GM12878 (cell line): ENCODE results near the gene HS6ST1. TPM values are rescaled to one million over a fixed set of nuclear protein-coding genes. Genes with fewer than 3 reads are reported as not detected.

Experiments
- ATAC-seq: fragments of 200-7000 bp; cut with Tn5 transposase; 3 replicates; pipeline ENCODE4 v1.9.1; 2020; ENCODE audit warnings: mild to moderate bottlenecking, moderate library complexity
- BruUV-seq: library from RNA; stranded (reverse); fragments of 400-500 nt; replicated peaks from 2 replicates; lab custom pipeline; 2021; lab: Mats Ljungman, UMichigan
- CTCF ChIA-PET: fragments of 300-600 bp; sonication (Branson Sonifier 250); formaldehyde crosslinking; extraction: SDS; loops from one replicate; lab custom pipeline; 2021; ENCODE audit warnings: inconsistent platforms; lab: Yijun Ruan, JAX
- POLR2A ChIA-PET: fragments of 350-600 bp; formaldehyde crosslinking; extraction: SDS; loops from one replicate; lab custom pipeline; 2021; ENCODE audit warnings: inconsistent platforms; lab: Charles Lee
- RAD21 ChIA-PET: fragments of 300-600 bp; sonication (Branson Sonifier 250); formaldehyde crosslinking; loops from one replicate; lab custom pipeline; 2023; ENCODE audit warnings: antibody characterized with exemption; ENCODE audit not compliant: unreplicated experiment; lab: Charles Lee
- SMC1A ChIA-PET: fragments of 300-600 bp; sonication (Branson Sonifier 250); formaldehyde crosslinking; loops from one replicate; lab custom pipeline; 2023; ENCODE audit not compliant: unreplicated experiment, uncharacterized antibody; lab: Charles Lee
- DNase-seq: peaks from one replicate; pipeline ENCODE4 v3.0.0-alpha.2; 2011; ENCODE audit warnings: low read depth, low spot score
- FAIRE-seq: peaks from 3 replicates; lab custom pipeline; 2011; peaks lifted over from hg19 to GRCh38; lab: Jason Lieb, UNC
- H2AFZ ChIP-seq: 2 replicates; pipeline ENCODE4 v1.6.0; 2011; ENCODE audit warnings: low read depth, low read length, control low read depth; ENCODE audit not compliant: control insufficient read depth
- H3K27ac ChIP-seq: 2 replicates; pipeline ENCODE4 v1.5.1; 2011; ENCODE audit warnings: control low read depth; ENCODE audit not compliant: control insufficient read depth, insufficient read depth
- H3K27me3 ChIP-seq, 2 experiments: replicated peaks in 1 of 2; 2 replicates each; pipeline versions ENCODE4 v1.6.0 to v1.6.1; 2011; ENCODE audit warnings: low read length in 1 of 2; ENCODE audit not compliant: control insufficient read depth in 2 of 2, insufficient read depth in 2 of 2
- H3K36me3 ChIP-seq, 2 experiments: 2 replicates each; pipeline ENCODE4 v1.5.1; 2011; ENCODE audit warnings: low read length in 1 of 2; ENCODE audit not compliant: control insufficient read depth in 2 of 2, insufficient read depth in 2 of 2
- H3K4me1 ChIP-seq: 2 replicates; pipeline ENCODE4 v1.6.1; 2011; ENCODE audit warnings: mild to moderate bottlenecking, low read length, moderate library complexity, mixed read lengths; ENCODE audit not compliant: control insufficient read depth, insufficient read depth
- H3K4me2 ChIP-seq: 2 replicates; pipeline ENCODE4 v1.6.0; 2011; ENCODE audit warnings: control low read depth; ENCODE audit not compliant: control insufficient read depth, insufficient read depth
- H3K4me3 ChIP-seq: fragments of 200-600 bp; sonication (generic); 2 replicates; pipeline ENCODE4 v1.5.1; 2016
- H3K79me2 ChIP-seq: 2 replicates; pipeline ENCODE4 v1.6.0; 2011; ENCODE audit warnings: low read length; ENCODE audit not compliant: control insufficient read depth, insufficient read depth
- H3K9ac ChIP-seq: 2 replicates; pipeline ENCODE4 v1.8.0; 2011; ENCODE audit warnings: low read length, control low read depth, mixed read lengths; ENCODE audit not compliant: control insufficient read depth, insufficient read depth
- H3K9me3 ChIP-seq: replicated peaks from 3 replicates; pipeline ENCODE4 v1.5.1; 2011; ENCODE audit warnings: mild to moderate bottlenecking, low read length; ENCODE audit not compliant: control insufficient read depth, insufficient read depth
- H4K20me1 ChIP-seq: 2 replicates; pipeline ENCODE4 v1.6.0; 2011; ENCODE audit not compliant: control insufficient read depth, insufficient read depth
- CEBPB ChIP-seq, 2 experiments: fragments of 150-350 bp in 1 of 2; IDR thresholded peaks; 2 replicates each; pipeline ENCODE4 v1.6.1; 2012 to 2014; ENCODE audit warnings: low read depth in 2 of 2, low read length in 2 of 2, borderline replicate concordance in 1 of 2, inconsistent platforms in 1 of 2
- POU2F2 ChIP-seq: IDR thresholded peaks from 3 replicates; pipeline ENCODE4 v1.6.1; 2011; ENCODE audit warnings: low read depth, mild to moderate bottlenecking, low read length, borderline replicate concordance
- SREBF2 ChIP-seq: IDR thresholded peaks from 2 replicates; pipeline ENCODE4 v1.6.1; 2012; ENCODE audit warnings: mild to moderate bottlenecking, low read length
- WGBS: methylation state at CpG from one replicate; pipeline ENCODE4 v1.1.6; 2016; ENCODE audit warnings: low lambda C conversion rate; ENCODE audit not compliant: insufficient replicate concordance, insufficient coverage; ENCODE audit errors: missing lambda C conversion rate; 5-methylcytosine and 5-hydroxymethylcytosine counted together
- in situ Hi-C: fragments of 300-500 bp; cut with MboI; formaldehyde crosslinking; loops from 9 replicates; pipeline ENCODE4 v1.14.3; 2018; ENCODE audit warnings: mixed read lengths
- intact Hi-C: fragments of 100-400 bp; cut with micrococcal nuclease; formaldehyde crosslinking; loops from one replicate; pipeline ENCODE4 v1.14.2; 2022; ENCODE audit not compliant: unreplicated experiment
- polyA plus RNA-seq, 11 experiments: library from polyadenylated mRNA; depleted of rRNA in 4 of 11; unstranded in 6 of 11; stranded (reverse) in 5 of 11; fragments of >200 nt; fragmentation: Nextera tagmentation in 4 of 11; fragmentation: Illumina TruSeq in 1 of 11; extraction: Ambion mirVana in 4 of 11; extraction: Trizol in 1 of 11; gene quantifications; 1 replicate in 1 of 11; 2 replicates in 10 of 11; pipeline versions ENCODE4 v1.2.1 to v1.2.3, GENCODE V29; 2011 to 2016; ENCODE audit warnings: inconsistent platforms in 2 of 11, missing spikeins in 2 of 11, low read depth in 1 of 11
- total RNA-seq, 4 experiments: library from RNA; depleted of rRNA in 3 of 4; stranded (reverse); fragments of >200 nt in 3 of 4; fragmentation: Illumina TruSeq in 1 of 4; extraction: Trizol in 1 of 4; gene quantifications; 2 replicates each; pipeline versions ENCODE4 v1.2.1 to v1.2.3, GENCODE V29; 2013 to 2021
- TF ChIP-seq, protein P1 (sequence below): IDR thresholded peaks from 2 replicates; pipeline ENCODE4 v1.6.1; 2011; ENCODE audit warnings: low read depth, low read length, improper control_type of control experiment, borderline replicate concordance
- TF ChIP-seq, protein P2 (sequence below): IDR thresholded peaks from 2 replicates; pipeline ENCODE4 v1.6.1; 2011; ENCODE audit warnings: borderline replicate concordance, low read depth, mild to moderate bottlenecking, moderate library complexity, low read length; ENCODE audit not compliant: insufficient read depth, poor library complexity, severe bottlenecking

HS6ST1 gene
- total and polyA plus RNA-seq, 10 of the 15 experiments (the other 5 are each of a cell fraction or from before 2014, with no cell fraction given) = 0.48 to 17.0 (median 4.7) TPM

DNA sequence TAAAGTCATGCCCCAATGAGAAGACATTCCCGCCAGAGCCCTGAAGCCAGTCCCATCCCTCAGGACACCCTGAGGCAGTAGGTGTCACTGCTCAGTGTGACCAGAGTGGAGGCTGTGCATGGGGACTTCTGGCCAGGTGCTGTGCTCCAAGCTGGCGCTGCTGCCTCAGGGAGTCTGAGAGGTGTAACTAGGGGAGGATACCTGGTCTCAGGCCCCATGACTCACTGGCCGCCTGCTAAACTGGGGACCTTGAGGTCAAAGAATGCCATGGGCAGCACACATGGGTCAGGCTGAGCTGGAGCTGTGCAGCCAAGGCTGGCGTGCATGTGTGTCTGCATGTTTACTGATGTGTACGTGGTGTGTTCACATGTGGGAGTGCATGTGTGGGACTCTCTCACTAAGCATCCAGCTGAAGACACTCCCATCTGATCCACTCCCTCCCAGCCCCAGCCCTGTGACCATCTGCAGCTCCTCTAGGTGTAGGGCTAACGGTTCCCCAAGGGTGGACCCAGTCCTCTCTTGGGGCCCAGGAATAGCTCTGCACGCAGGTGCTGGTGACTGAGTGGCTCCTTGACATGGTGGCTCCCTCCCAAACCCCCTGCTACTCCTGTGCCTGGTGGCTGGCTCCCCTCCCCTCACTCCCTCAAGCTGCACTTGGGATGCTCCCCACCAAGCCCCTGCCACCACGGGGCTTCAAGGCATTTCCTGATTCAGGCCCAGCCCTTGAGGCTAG lies 16.5 kb downstream of the HS6ST1 start:
- intact Hi-C loops = no loop called here
- BruUV-seq = no TSS peak

DNA sequence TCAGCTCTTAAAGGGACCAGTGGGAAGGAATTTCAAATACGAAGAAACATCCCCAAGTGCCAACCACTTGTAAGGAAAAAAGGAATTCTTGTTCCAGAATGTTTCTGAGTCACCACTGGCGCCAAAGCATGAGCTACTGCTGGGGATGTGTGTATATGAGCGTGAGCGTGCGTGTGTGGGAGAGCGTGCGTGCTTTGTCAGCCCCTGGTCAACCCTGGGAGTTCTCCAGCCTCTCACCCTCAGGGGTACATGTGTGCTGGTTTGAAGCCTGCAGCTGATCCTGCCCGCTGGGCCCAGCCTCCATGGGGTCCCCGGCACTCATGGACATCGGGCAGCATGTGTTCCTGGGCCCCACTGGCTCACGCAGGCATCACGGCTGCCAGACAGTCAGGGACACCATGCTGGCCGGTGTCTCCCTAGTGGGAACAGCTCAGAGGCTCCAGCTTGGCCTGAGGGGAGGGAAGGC lies 17.1 kb downstream of the HS6ST1 start:
- TF ChIP-seq, protein P1, sequence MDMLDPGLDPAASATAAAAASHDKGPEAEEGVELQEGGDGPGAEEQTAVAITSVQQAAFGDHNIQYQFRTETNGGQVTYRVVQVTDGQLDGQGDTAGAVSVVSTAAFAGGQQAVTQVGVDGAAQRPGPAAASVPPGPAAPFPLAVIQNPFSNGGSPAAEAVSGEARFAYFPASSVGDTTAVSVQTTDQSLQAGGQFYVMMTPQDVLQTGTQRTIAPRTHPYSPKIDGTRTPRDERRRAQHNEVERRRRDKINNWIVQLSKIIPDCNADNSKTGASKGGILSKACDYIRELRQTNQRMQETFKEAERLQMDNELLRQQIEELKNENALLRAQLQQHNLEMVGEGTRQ = no peak
- TF ChIP-seq, protein P2, sequence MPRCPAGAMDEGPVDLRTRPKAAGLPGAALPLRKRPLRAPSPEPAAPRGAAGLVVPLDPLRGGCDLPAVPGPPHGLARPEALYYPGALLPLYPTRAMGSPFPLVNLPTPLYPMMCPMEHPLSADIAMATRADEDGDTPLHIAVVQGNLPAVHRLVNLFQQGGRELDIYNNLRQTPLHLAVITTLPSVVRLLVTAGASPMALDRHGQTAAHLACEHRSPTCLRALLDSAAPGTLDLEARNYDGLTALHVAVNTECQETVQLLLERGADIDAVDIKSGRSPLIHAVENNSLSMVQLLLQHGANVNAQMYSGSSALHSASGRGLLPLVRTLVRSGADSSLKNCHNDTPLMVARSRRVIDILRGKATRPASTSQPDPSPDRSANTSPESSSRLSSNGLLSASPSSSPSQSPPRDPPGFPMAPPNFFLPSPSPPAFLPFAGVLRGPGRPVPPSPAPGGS = peak; percentile 94
- WGBS = 96% methylated on average over 13 of the region's 13 CpGs
- peaks cover 7% of the 10 kb centered on the region for H3K4me1 ChIP-seq
- no peak overlapping the region for H3K9ac ChIP-seq
- no TSS peak for BruUV-seq
- FAIRE-seq (no peak), ATAC-seq (no peak), DNase-seq (no peak)
- no peak overlapping the region for H3K4me2 ChIP-seq
- no peak overlapping the region for H3K4me3 ChIP-seq
- no peaks in the 10 kb centered on the region for H3K36me3 ChIP-seq
- no peaks in the 10 kb centered on the region for H3K27me3 ChIP-seq
- ChIA-PET SMC1A (no interaction called here), CTCF (interaction anchor here (0.6 kb wide), 1 partner anchor 1031 kb away, joined by 3 read pairs; no protein-coding TSS in a partner anchor), RAD21 (no interaction called here), POLR2A (no interaction called here)
- in situ Hi-C loops = no loop called here
- no peak overlapping the region for H3K27ac ChIP-seq
- intact Hi-C loops = no loop called here
- no peaks in the 10 kb centered on the region for H3K9me3 ChIP-seq
- no peak overlapping the region for H2AFZ ChIP-seq
- H4K20me1 ChIP-seq = no peaks in the 10 kb centered on the region; the same call in 1 of the 2 replicates
- no peaks in the 10 kb centered on the region; the same call in 1 of the 2 replicates for H3K79me2 ChIP-seq

More for the DNA sequence above, 16.5 kb downstream of the HS6ST1 start:
- ChIA-PET SMC1A (no interaction called here), CTCF (no interaction called here), RAD21 (no interaction called here), POLR2A (no interaction called here)
- no peaks in the 10 kb centered on the region; the same call in 1 of the 2 replicates for H4K20me1 ChIP-seq
- H3K36me3 ChIP-seq = no peaks in the 10 kb centered on the region
- H3K4me3 ChIP-seq = no peak overlapping the region
- no peak for ATAC-seq
- no peak overlapping the region for H3K27ac ChIP-seq
- H3K9ac ChIP-seq = no peak overlapping the region
- H3K4me1 ChIP-seq = peaks cover 7% of the 10 kb centered on the region
- in situ Hi-C loops = no loop called here
- no peaks in the 10 kb centered on the region for H3K9me3 ChIP-seq
- H2AFZ ChIP-seq = no peak overlapping the region
- no peak for TF ChIP-seq SREBF2
- no peak for TF ChIP-seq POU2F2
- no peak for TF ChIP-seq CEBPB (IDR thresholded peaks at IDR 0.05; ENCODE audit: borderline replicate concordance in 1 of 2, low read depth in 2 of 2, low read length in 2 of 2)
- DNase-seq = no peak
- no peak overlapping the region for H3K4me2 ChIP-seq
- 73% methylated on average over 8 of the region's 8 CpGs for WGBS
- no peaks in the 10 kb centered on the region; the same call in 1 of the 2 replicates for H3K79me2 ChIP-seq
- H3K27me3 ChIP-seq = no peaks in the 10 kb centered on the region
- FAIRE-seq = no peak
